Suprapubic skin (tissue), 4 donors: ENCODE results near the gene EIF2AK3. TPM values are rescaled to one million over a fixed set of nuclear protein-coding genes. Genes with fewer than 3 reads are reported as not detected.
"Not testable (repeated sequence)": the region's sequence is repeated elsewhere in the genome, so short reads cannot be mapped to it uniquely, and the experiment has no call there.

Experiments used
- DNase-seq, 2 donors: peaks; one replicate each; pipeline ENCODE4 v3.0.0-alpha.2; 2019; ENCODE audit warnings: low spot score in 2 of 2
- H3K27ac ChIP-seq: fragments of 200-600 bp; sonication (generic); one replicate; pipeline ENCODE4 v1.5.1; 2019
- H3K27me3 ChIP-seq: fragments of 200-600 bp; sonication (generic); one replicate; pipeline ENCODE4 v1.5.1; 2019
- H3K36me3 ChIP-seq: fragments of 200-600 bp; sonication (generic); one replicate; pipeline ENCODE4 v1.5.1; 2019
- H3K4me1 ChIP-seq: fragments of 200-600 bp; sonication (generic); one replicate; pipeline ENCODE4 v1.5.1; 2019
- H3K4me3 ChIP-seq: fragments of 200-600 bp; sonication (generic); one replicate; pipeline ENCODE4 v1.5.1; 2019; ENCODE audit warnings: mild to moderate bottlenecking
- H3K9me3 ChIP-seq: fragments of 200-600 bp; sonication (generic); one replicate; pipeline ENCODE4 v1.5.1; 2019
- CTCF ChIP-seq, 2 donors: fragments of 200-600 bp in 1 of 2; fragments of 450-650 bp in 1 of 2; sonication (generic) in 1 of 2; IDR thresholded peaks; one replicate each; pipeline ENCODE4 v1.5.1; 2016 to 2019; ENCODE audit warnings: antibody characterized with exemption in 2 of 2, mild to moderate bottlenecking in 1 of 2, moderate library complexity in 1 of 2
- EP300 ChIP-seq: sonication (generic); formaldehyde crosslinking; IDR thresholded peaks from one replicate; pipeline ENCODE4 v1.6.1; 2017; ENCODE audit warnings: antibody characterized with exemption
- POLR2A ChIP-seq, 2 donors: fragments of 450-650 bp; IDR thresholded peaks; one replicate each; pipeline ENCODE4 v1.6.1; 2017; ENCODE audit warnings: antibody characterized with exemption in 2 of 2, mild to moderate bottlenecking in 2 of 2, moderate library complexity in 2 of 2
- POLR2AphosphoS5 ChIP-seq, 3 donors: sonication (generic); formaldehyde crosslinking; IDR thresholded peaks; one replicate each; pipeline ENCODE4 v1.6.1; 2017; ENCODE audit warnings: antibody characterized with exemption in 3 of 3
- WGBS: methylation state at CpG from one replicate; pipeline ENCODE4 v1.1.5; 2018; 5-methylcytosine and 5-hydroxymethylcytosine counted together
- total RNA-seq, 4 donors: library from RNA; depleted of rRNA; stranded (reverse); fragments of >200 nt; gene quantifications; one replicate each; pipeline ENCODE4 v1.1.0, GENCODE V29; 2016

EIF2AK3 gene
- total RNA-seq, 4 donors from 2014 or later = 23.4 to 30.2 (median 23.9) TPM

- DNase-seq = peak; percentile 76 to 81
- TF ChIP-seq EP300 (no peak), POLR2AphosphoS5 (IDR thresholded peaks at IDR 0.05) (no peak), CTCF (IDR thresholded peaks at IDR 0.05) (no peak), POLR2A (IDR thresholded peaks at IDR 0.05) (no peak)
- H3K4me1 ChIP-seq = peaks cover 45% of the 10 kb centered on the region
- H3K36me3 ChIP-seq = no peaks in the 10 kb centered on the region
- no peaks in the 10 kb centered on the region for H3K27me3 ChIP-seq
- H3K4me3 ChIP-seq = peak overlapping the region; percentile 86
- H3K9me3 ChIP-seq = no peaks in the 10 kb centered on the region
- peak overlapping the region; percentile 97 for H3K27ac ChIP-seq
- 2% methylated on average over 24 of the region's 54 CpGs for WGBS
Measured at GRCh38 chr2:88626171-88627054, 851 bp downstream of the EIF2AK3 start.

- peaks cover 53% of the 10 kb centered on the region for H3K4me1 ChIP-seq
- no peak for TF ChIP-seq POLR2AphosphoS5 (IDR thresholded peaks at IDR 0.05)
- no peak for TF ChIP-seq POLR2A (IDR thresholded peaks at IDR 0.05)
- TF ChIP-seq EP300 = no peak
- no peak for TF ChIP-seq CTCF (IDR thresholded peaks at IDR 0.05)
- no peak overlapping the region for H3K4me3 ChIP-seq
- 78% methylated on average over 4 of the region's 4 CpGs for WGBS
- no peaks in the 10 kb centered on the region for H3K36me3 ChIP-seq
- no peaks in the 10 kb centered on the region for H3K9me3 ChIP-seq
- no peak for DNase-seq
- H3K27me3 ChIP-seq = no peaks in the 10 kb centered on the region
- H3K27ac ChIP-seq = no peak overlapping the region
Measured at GRCh38 chr2:88624477-88624876, 2.8 kb downstream of the EIF2AK3 start.

- not testable (repeated sequence) for H3K27ac ChIP-seq, H3K4me3 ChIP-seq, DNase-seq, H3K9me3 ChIP-seq, H3K36me3 ChIP-seq, H3K27me3 ChIP-seq
- peaks cover 53% of the 10 kb centered on the region for H3K4me1 ChIP-seq
- WGBS = 95% methylated on average over 11 of the region's 11 CpGs
Measured at GRCh38 chr2:88623831-88624465, 3.3 kb downstream of the EIF2AK3 start.

- Histone ChIP-seq H3K4me1 (peaks cover 44% of the 10 kb centered on the region), H3K27ac (no peak overlapping the region), H3K9me3 (no peaks in the 10 kb centered on the region), H3K4me3 (no peak overlapping the region), H3K36me3 (no peaks in the 10 kb centered on the region), H3K27me3 (no peaks in the 10 kb centered on the region)
- TF ChIP-seq EP300 (no peak), POLR2A (IDR thresholded peaks at IDR 0.05) (no peak), CTCF (IDR thresholded peaks at IDR 0.05) (no peak), POLR2AphosphoS5 (IDR thresholded peaks at IDR 0.05) (no peak)
- WGBS = 78% methylated on average over 1 of the region's 1 CpG
- no peak for DNase-seq
Measured at GRCh38 chr2:88622307-88622706, 5.0 kb downstream of the EIF2AK3 start.

GRCh38 chr2:88621432-88621831 is 5.8 kb downstream of the EIF2AK3 start:
- Histone ChIP-seq H3K36me3 (no peaks in the 10 kb centered on the region), H3K27me3 (no peaks in the 10 kb centered on the region), H3K4me1 (peaks cover 41% of the 10 kb centered on the region), H3K9me3 (no peaks in the 10 kb centered on the region), H3K4me3 (no peak overlapping the region), H3K27ac (no peak overlapping the region)
- WGBS = 56% methylated on average over 3 of the region's 3 CpGs
- no peak for DNase-seq
- no peak for TF ChIP-seq POLR2AphosphoS5 (IDR thresholded peaks at IDR 0.05)
- no peak for TF ChIP-seq CTCF (IDR thresholded peaks at IDR 0.05)
- no peak for TF ChIP-seq POLR2A (IDR thresholded peaks at IDR 0.05)
- no peak for TF ChIP-seq EP300
